Endodermal cell (in vitro differentiated cells): ENCODE measurements around the gene GALNT14. TPM values are rescaled to one million over a fixed set of nuclear protein-coding genes. Genes with fewer than 3 reads are reported as not detected.

Experiments
- DNase-seq: peaks from one replicate; pipeline ENCODE4 v3.0.0-alpha.2; 2017
- H3K27ac ChIP-seq: 2 replicates; pipeline ENCODE4 v1.5.1; 2013; ENCODE audit warnings: mild to moderate bottlenecking, low read depth, low read length, moderate library complexity
- H3K27me3 ChIP-seq: 2 replicates; pipeline ENCODE4 v1.6.1; 2013; ENCODE audit warnings: mild to moderate bottlenecking, low read length, moderate library complexity; ENCODE audit not compliant: insufficient read depth, control insufficient read depth, poor library complexity, severe bottlenecking
- H3K36me3 ChIP-seq: 2 replicates; pipeline ENCODE4 v1.7.0; 2013; ENCODE audit warnings: mild to moderate bottlenecking, low read length, moderate library complexity; ENCODE audit not compliant: control insufficient read depth, insufficient read depth
- H3K4me1 ChIP-seq: one replicate; pipeline ENCODE4 v1.7.0; 2013; ENCODE audit warnings: low read length; ENCODE audit not compliant: control insufficient read depth, insufficient read depth
- H3K4me3 ChIP-seq: 2 replicates; pipeline ENCODE4 v1.5.1; 2013; ENCODE audit warnings: mild to moderate bottlenecking, low read length, moderate library complexity
- H3K9ac ChIP-seq: 2 replicates; pipeline ENCODE4 v1.6.1; 2013; ENCODE audit warnings: mild to moderate bottlenecking, low read length, moderate library complexity; ENCODE audit not compliant: poor library complexity, severe bottlenecking; ENCODE audit errors: extremely low read depth
- H3K9me3 ChIP-seq: 2 replicates; pipeline ENCODE4 v1.6.1; 2013; ENCODE audit warnings: mild to moderate bottlenecking, low read length, moderate library complexity; ENCODE audit not compliant: control insufficient read depth
- H3K27ac Mint-ChIP-seq: 2 replicates; pipeline ENCODE4 v1.8.0; 2020; ENCODE audit warnings: mixed read lengths
- H3K27me3 Mint-ChIP-seq: 2 replicates; pipeline ENCODE4 v1.8.0; 2021; ENCODE audit warnings: mild to moderate bottlenecking, mixed read lengths; ENCODE audit not compliant: insufficient read depth
- H3K36me3 Mint-ChIP-seq: 2 replicates; pipeline ENCODE4 v1.8.0; 2020; ENCODE audit warnings: low read depth, mixed read lengths
- H3K4me1 Mint-ChIP-seq: 2 replicates; pipeline ENCODE4 v1.8.0; 2020; ENCODE audit warnings: mixed read lengths
- H3K4me3 Mint-ChIP-seq: 2 replicates; pipeline ENCODE4 v1.8.0; 2020; ENCODE audit warnings: mild to moderate bottlenecking, moderate library complexity, mixed read lengths
- H3K9me3 Mint-ChIP-seq: 2 replicates; pipeline ENCODE4 v1.8.0; 2020; ENCODE audit warnings: mild to moderate bottlenecking, mixed read lengths
- WGBS, 2 experiments: methylation state at CpG; one replicate each; pipeline versions ENCODE4 v1.1.5 to v1.1.7; 2013; ENCODE audit warnings: missing lambda C conversion rate in 2 of 2, mixed read lengths in 1 of 2; ENCODE audit not compliant: insufficient coverage in 1 of 2, insufficient read length in 1 of 2; 5-methylcytosine and 5-hydroxymethylcytosine counted together
- total RNA-seq, 2 donors: library from RNA; stranded (reverse); fragmentation: NEBNext Ultra II Directional in 1 of 2; extraction: Animal tissue kit (Norgen Biotek cat#: 25700) in 1 of 2; gene quantifications; 2 replicates in 1 of 2; 3 replicates in 1 of 2; pipeline ENCODE4 v1.2.1, GENCODE V29; 2021
- TF ChIP-seq, protein P1 (sequence below): fragments of 200-600 bp; sonication (generic); conservative IDR thresholded peaks from 2 replicates; pipeline ENCODE4 v1.5.0; 2021; ENCODE audit warnings: antibody characterized with exemption, mild to moderate bottlenecking

Gene GALNT14
- total RNA-seq, 2 donors from 2014 or later, result 1.4 TPM

DNA sequence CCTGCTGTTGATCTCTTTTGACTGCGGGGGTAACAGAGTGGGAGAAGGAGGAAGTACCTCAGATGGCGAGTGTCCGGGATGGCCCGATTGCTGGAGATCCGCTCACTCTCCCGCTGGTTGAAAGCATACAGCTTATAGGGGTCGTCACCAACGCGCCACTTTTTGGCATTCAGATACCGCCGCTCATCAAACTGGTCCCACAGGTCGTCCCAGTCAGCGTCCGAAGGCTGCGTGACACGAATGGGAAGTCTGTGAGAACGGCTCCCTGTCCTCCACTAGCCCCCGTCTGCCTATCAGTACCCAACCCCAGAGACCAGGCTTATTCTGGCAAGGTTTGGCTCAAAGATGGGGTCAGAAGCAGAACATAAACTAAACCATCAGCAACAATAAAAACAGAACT, 145.5 kb downstream of the GALNT14 start:
- H3K36me3 Mint-ChIP-seq, result no peaks in the 10 kb centered on the region
- no peaks in the 10 kb centered on the region for H3K27me3 ChIP-seq
- H3K4me1 ChIP-seq, result no peaks in the 10 kb centered on the region
- H3K36me3 ChIP-seq, result no peaks in the 10 kb centered on the region
- H3K4me1 Mint-ChIP-seq, result peaks cover 8% of the 10 kb centered on the region
- no peak overlapping the region for H3K27ac ChIP-seq
- H3K9me3 ChIP-seq, result no peaks in the 10 kb centered on the region
- H3K4me3 ChIP-seq, result no peak overlapping the region
- no peak for DNase-seq
- no peaks in the 10 kb centered on the region for H3K9me3 Mint-ChIP-seq
- TF ChIP-seq, protein P1, sequence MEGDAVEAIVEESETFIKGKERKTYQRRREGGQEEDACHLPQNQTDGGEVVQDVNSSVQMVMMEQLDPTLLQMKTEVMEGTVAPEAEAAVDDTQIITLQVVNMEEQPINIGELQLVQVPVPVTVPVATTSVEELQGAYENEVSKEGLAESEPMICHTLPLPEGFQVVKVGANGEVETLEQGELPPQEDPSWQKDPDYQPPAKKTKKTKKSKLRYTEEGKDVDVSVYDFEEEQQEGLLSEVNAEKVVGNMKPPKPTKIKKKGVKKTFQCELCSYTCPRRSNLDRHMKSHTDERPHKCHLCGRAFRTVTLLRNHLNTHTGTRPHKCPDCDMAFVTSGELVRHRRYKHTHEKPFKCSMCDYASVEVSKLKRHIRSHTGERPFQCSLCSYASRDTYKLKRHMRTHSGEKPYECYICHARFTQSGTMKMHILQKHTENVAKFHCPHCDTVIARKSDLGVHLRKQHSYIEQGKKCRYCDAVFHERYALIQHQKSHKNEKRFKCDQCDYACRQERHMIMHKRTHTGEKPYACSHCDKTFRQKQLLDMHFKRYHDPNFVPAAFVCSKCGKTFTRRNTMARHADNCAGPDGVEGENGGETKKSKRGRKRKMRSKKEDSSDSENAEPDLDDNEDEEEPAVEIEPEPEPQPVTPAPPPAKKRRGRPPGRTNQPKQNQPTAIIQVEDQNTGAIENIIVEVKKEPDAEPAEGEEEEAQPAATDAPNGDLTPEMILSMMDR, result no peak
- no peak overlapping the region for H3K27ac Mint-ChIP-seq
- no peak overlapping the region for H3K4me3 Mint-ChIP-seq
- H3K9ac ChIP-seq, result no peak overlapping the region
- H3K27me3 Mint-ChIP-seq, result no peaks in the 10 kb centered on the region
- WGBS, 2 experiments, result 92 to 94% methylated on average over 16 to 18 of the region's 18 CpGs

DNA sequence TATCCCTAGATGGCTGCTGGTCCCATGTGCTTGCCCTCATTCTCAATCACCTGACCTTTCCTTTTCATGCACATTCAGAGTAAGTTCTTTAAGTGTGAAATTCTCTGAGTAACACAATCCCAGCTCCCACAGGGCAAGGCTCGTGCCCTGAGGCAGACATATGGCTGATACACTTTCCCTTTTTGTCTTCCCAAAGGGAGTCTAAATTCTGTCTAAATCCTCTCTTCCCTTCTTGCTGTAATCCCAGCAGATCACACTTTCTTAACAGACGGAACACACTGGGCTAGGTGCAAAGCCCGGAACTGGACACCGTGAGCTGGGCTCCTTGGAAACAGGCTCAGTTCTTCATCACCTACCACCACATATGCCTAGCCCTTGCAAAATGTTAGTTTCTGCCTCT, 147.6 kb downstream of the GALNT14 start:
- TF ChIP-seq, protein P1, result no peak
- Mint-ChIP-seq H3K36me3 (no peaks in the 10 kb centered on the region), H3K4me3 (no peak overlapping the region), H3K27me3 (no peaks in the 10 kb centered on the region), H3K9me3 (no peaks in the 10 kb centered on the region), H3K4me1 (peaks cover 8% of the 10 kb centered on the region), H3K27ac (no peak overlapping the region)
- WGBS, 2 experiments, result 50 to 82% methylated on average over 2 to 4 of the region's 4 CpGs
- Histone ChIP-seq H3K4me1 (no peaks in the 10 kb centered on the region), H3K36me3 (no peaks in the 10 kb centered on the region), H3K4me3 (no peak overlapping the region), H3K27me3 (no peaks in the 10 kb centered on the region), H3K9me3 (no peaks in the 10 kb centered on the region), H3K9ac (no peak overlapping the region), H3K27ac (no peak overlapping the region)
- DNase-seq, result no peak

DNA sequence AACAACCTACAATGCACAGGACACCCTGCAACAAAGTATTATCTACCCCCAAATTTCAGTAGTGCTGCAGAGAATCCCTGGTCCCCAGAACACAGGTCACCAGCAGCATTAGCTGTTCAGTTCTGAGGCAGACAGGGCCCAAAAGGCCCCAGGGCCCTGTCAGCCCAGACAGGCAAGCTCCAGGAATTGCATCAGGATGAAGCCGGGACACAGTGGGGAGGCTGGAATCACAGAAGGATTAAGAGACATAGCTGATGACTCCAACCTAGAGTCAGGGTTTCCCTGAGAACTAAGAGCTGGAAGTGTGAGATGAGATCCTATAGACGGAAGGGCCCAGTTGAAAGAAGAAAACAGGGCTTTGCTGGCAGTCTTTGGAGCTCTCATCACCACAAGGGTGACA, 148.1 kb downstream of the GALNT14 start:
- peak; percentile 69 for DNase-seq
- Histone ChIP-seq H3K27me3 (no peaks in the 10 kb centered on the region), H3K4me1 (no peaks in the 10 kb centered on the region), H3K9ac (no peak overlapping the region), H3K27ac (no peak overlapping the region), H3K4me3 (no peak overlapping the region), H3K36me3 (no peaks in the 10 kb centered on the region), H3K9me3 (no peaks in the 10 kb centered on the region)
- Mint-ChIP-seq H3K27me3 (no peaks in the 10 kb centered on the region), H3K36me3 (no peaks in the 10 kb centered on the region), H3K9me3 (no peaks in the 10 kb centered on the region), H3K27ac (no peak overlapping the region), H3K4me3 (no peak overlapping the region), H3K4me1 (peaks cover 8% of the 10 kb centered on the region)
- TF ChIP-seq, protein P1, result no peak
- WGBS, 2 experiments, result 87 to 100% methylated on average over 2 of the region's 2 CpGs
